Keratinocyte (primary cell): ENCODE data around the gene MDH1.

ENCODE experiments used
- EZH2 ChIP-seq: IDR thresholded peaks from one replicate; pipeline ENCODE4 v1.6.1; 2012; ENCODE audit warnings: inconsistent platforms, mild to moderate bottlenecking, low read length, moderate library complexity
- TF ChIP-seq, protein P1 (sequence below), 3 experiments: IDR thresholded peaks in 1 of 3; conservative IDR thresholded peaks in 1 of 3; optimal IDR thresholded peaks in 1 of 3; 2 replicates in 2 of 3; 3 replicates in 1 of 3; pipeline versions ENCODE3 to v1.5.1; 2011; ENCODE audit warnings: low read length in 3 of 3, mild to moderate bottlenecking in 3 of 3, moderate library complexity in 2 of 3, control low read depth in 1 of 3, inconsistent platforms in 1 of 3; ENCODE audit not compliant: insufficient read depth in 2 of 3; ENCODE audit errors: extremely low read depth in 1 of 3

DNA sequence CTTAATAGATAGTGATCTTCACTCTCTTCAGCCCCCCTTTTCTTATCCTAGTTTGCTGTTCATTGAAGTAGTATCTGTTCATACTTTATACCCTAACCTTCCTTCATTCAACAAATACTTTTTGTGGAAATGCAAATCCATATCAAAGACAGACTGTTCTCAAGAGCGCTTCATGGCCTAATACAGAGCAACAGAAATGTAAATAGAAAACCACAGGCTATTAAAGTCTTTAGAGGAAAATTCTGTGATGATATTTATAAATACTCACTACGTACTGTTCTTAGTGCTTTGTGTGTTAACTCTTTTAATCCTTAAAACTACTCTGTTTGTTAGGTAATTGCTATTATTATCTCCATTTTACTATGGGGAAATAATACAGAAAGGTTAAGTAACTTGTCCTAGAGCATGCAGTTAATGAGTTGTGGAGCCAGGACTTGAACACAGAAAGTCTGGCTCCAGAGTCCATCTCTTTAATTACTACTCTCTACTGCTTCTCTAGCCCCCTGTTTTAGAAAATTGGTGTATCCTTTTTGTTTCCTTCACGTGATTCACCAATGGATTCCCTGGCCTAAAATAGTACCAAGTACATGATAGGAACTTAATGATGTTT is 2.9 kb downstream of the MDH1 start:
- TF ChIP-seq, protein P1, sequence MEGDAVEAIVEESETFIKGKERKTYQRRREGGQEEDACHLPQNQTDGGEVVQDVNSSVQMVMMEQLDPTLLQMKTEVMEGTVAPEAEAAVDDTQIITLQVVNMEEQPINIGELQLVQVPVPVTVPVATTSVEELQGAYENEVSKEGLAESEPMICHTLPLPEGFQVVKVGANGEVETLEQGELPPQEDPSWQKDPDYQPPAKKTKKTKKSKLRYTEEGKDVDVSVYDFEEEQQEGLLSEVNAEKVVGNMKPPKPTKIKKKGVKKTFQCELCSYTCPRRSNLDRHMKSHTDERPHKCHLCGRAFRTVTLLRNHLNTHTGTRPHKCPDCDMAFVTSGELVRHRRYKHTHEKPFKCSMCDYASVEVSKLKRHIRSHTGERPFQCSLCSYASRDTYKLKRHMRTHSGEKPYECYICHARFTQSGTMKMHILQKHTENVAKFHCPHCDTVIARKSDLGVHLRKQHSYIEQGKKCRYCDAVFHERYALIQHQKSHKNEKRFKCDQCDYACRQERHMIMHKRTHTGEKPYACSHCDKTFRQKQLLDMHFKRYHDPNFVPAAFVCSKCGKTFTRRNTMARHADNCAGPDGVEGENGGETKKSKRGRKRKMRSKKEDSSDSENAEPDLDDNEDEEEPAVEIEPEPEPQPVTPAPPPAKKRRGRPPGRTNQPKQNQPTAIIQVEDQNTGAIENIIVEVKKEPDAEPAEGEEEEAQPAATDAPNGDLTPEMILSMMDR (optimal IDR thresholded peaks at IDR 0.05 in 1 of 3, IDR thresholded peaks at IDR 0.05 in 1 of 3, conservative IDR thresholded peaks at IDR 0.05 in 1 of 3; ENCODE audit: extremely low read depth in 1 of 3, insufficient read depth in 2 of 3, low read length in 3 of 3), result no peak
- no peak for TF ChIP-seq EZH2
